ENCODE results near the gene BRICD5.

The BRICD5 gene

GRCh38 chr16:2175454-2175853, 35.2 kb downstream of the BRICD5 start:
- Histone ChIP-seq H3K4me2 (ENCODE audit: low read length) (no peak overlapping the region), H3K4me3 (ENCODE audit: low read depth, low read length) (no peak overlapping the region), H2AFZ (no peak overlapping the region), H3K27me3 (ENCODE audit: control insufficient read depth, insufficient read depth, low read length) (no peaks in the 10 kb centered on the region), H3K9ac (no peak overlapping the region), H3K27ac (no peak overlapping the region), H3K4me1 (no peaks in the 10 kb centered on the region), H3K36me3 (ENCODE audit: control insufficient read depth, insufficient read depth, low read length) (no peaks in the 10 kb centered on the region), H3K79me2 (no peaks in the 10 kb centered on the region), H3K9me3 (ENCODE audit: control insufficient read depth, low read length) (no peaks in the 10 kb centered on the region)
- TF ChIP-seq, protein P1, sequence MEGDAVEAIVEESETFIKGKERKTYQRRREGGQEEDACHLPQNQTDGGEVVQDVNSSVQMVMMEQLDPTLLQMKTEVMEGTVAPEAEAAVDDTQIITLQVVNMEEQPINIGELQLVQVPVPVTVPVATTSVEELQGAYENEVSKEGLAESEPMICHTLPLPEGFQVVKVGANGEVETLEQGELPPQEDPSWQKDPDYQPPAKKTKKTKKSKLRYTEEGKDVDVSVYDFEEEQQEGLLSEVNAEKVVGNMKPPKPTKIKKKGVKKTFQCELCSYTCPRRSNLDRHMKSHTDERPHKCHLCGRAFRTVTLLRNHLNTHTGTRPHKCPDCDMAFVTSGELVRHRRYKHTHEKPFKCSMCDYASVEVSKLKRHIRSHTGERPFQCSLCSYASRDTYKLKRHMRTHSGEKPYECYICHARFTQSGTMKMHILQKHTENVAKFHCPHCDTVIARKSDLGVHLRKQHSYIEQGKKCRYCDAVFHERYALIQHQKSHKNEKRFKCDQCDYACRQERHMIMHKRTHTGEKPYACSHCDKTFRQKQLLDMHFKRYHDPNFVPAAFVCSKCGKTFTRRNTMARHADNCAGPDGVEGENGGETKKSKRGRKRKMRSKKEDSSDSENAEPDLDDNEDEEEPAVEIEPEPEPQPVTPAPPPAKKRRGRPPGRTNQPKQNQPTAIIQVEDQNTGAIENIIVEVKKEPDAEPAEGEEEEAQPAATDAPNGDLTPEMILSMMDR (IDR thresholded peaks at IDR 0.05) = no peak

- no peak overlapping the region for H3K4me3 ChIP-seq (ENCODE audit: low read depth, low read length)
- no peak overlapping the region for H2AFZ ChIP-seq
- H3K27ac ChIP-seq = no peak overlapping the region
- no peaks in the 10 kb centered on the region for H3K9me3 ChIP-seq (ENCODE audit: control insufficient read depth, low read length)
- H3K4me1 ChIP-seq = no peaks in the 10 kb centered on the region
- TF ChIP-seq, protein P1 (IDR thresholded peaks at IDR 0.05) = no peak
- no peak overlapping the region for H3K9ac ChIP-seq
- no peaks in the 10 kb centered on the region for H3K79me2 ChIP-seq
- H3K4me2 ChIP-seq (ENCODE audit: low read length) = no peak overlapping the region
- H3K36me3 ChIP-seq (ENCODE audit: control insufficient read depth, insufficient read depth, low read length) = no peaks in the 10 kb centered on the region
- no peaks in the 10 kb centered on the region for H3K27me3 ChIP-seq (ENCODE audit: control insufficient read depth, insufficient read depth, low read length)
Measured at GRCh38 chr16:2174396-2175131, 36.1 kb downstream of the BRICD5 start.

- Histone ChIP-seq H3K79me2 (no peaks in the 10 kb centered on the region), H2AFZ (no peak overlapping the region), H3K9ac (no peak overlapping the region), H3K4me1 (no peaks in the 10 kb centered on the region), H3K36me3 (ENCODE audit: control insufficient read depth, insufficient read depth, low read length) (no peaks in the 10 kb centered on the region), H3K27ac (no peak overlapping the region), H3K4me2 (ENCODE audit: low read length) (no peak overlapping the region), H3K27me3 (ENCODE audit: control insufficient read depth, insufficient read depth, low read length) (no peaks in the 10 kb centered on the region), H3K9me3 (ENCODE audit: control insufficient read depth, low read length) (no peaks in the 10 kb centered on the region), H3K4me3 (ENCODE audit: low read depth, low read length) (no peak overlapping the region)
- TF ChIP-seq, protein P1 (IDR thresholded peaks at IDR 0.05) = no peak
Measured at GRCh38 chr16:2173916-2174315, 36.7 kb downstream of the BRICD5 start.

DNA sequence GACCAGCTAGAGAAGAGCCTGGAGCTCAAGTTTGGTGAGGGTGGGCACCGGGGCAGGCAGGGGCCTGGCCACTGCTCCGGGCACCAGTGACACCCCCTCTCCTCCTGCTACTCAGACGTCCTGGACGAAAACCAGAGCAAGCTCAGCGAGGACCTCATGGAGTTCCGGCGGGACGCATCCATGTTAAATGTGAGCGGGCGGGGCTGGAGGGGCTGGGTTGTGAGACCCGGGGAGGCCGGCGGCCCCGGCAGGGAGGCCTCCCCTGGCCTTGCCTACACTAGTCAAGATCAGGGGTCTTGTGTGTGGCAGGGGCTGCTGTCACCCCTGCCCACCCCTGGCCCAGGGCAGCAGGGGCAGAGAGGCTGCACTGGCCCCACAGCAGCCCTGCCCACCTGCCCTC, 37.3 kb downstream of the BRICD5 start:
- Histone ChIP-seq H3K4me3 (ENCODE audit: low read depth, low read length) (no peak overlapping the region), H2AFZ (no peak overlapping the region), H3K4me1 (no peaks in the 10 kb centered on the region), H3K9me3 (ENCODE audit: control insufficient read depth, low read length) (no peaks in the 10 kb centered on the region), H3K36me3 (ENCODE audit: control insufficient read depth, insufficient read depth, low read length) (no peaks in the 10 kb centered on the region), H3K27me3 (ENCODE audit: control insufficient read depth, insufficient read depth, low read length) (no peaks in the 10 kb centered on the region), H3K4me2 (ENCODE audit: low read length) (no peak overlapping the region), H3K27ac (no peak overlapping the region), H3K9ac (no peak overlapping the region), H3K79me2 (no peaks in the 10 kb centered on the region)
- TF ChIP-seq, protein P1 (IDR thresholded peaks at IDR 0.05) = no peak
